GM21381 (cell line): ENCODE data around the gene EDNRA.

Experiments
- ATAC-seq: cut with Tn5 transposase; IDR thresholded peaks from one replicate; pipeline ENCODE4 v1.9.1; 2021; ENCODE audit warnings: mild to moderate bottlenecking, moderate library complexity; ENCODE audit not compliant: unreplicated experiment

Gene EDNRA

DNA sequence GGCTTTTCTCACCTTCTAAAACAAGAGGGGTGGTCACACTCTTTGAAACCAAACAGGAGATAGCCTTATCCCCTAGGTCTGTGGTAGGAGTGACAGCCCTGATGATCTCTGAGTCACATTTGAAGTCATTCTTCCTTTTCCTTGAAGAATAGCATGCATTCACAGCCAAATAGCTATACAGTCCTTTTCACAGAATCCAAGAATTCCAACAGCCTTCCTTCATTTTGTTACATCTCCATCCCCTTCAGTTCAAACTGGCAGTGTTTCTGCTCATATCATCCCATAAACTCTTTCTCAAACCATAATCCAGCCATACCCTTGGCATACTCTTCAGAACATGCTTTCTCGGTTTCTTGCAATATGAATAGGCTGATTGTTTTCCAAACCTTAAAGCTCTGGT is 103.0 kb downstream of the EDNRA start:
- ATAC-seq = no peak

DNA sequence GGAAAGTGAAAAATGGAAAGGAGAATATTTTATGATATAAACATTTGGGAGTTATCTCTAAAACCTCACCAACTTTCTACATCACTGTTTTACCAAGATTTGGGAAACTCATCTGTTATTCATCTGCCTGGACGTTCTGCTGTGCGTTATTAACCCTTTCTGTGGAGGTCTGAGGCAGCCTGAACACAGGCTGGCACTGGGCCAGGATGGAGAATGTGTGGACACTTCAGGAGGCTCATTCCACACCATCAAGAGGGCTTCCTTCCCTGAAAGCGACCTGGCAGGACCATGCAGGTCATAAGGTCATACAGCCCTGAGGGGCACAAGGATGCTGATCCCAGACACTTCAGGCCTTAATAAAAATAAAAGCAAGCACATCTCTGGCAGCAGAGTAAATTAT is 105.1 kb downstream of the EDNRA start:
- no peak for ATAC-seq

DNA sequence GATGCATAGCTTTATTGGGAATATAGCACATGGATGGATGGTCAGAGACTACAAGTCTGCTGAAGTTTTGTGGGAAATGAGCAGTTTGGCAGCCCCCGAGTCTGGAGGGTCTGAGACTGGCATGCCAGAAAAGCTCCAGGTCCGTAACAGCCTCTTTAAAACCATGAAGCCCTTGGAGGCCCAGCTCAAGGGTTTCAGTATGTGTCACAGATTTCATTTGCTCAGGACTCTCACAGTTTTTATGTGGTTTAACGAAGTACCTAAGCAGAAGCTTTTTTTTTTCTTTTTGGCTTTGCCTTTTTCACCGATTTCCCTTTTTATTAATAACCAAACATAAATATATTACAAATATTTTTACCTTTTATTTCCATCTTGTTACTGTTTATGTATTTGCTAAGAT is 105.7 kb downstream of the EDNRA start:
- ATAC-seq = peak; percentile 82

DNA sequence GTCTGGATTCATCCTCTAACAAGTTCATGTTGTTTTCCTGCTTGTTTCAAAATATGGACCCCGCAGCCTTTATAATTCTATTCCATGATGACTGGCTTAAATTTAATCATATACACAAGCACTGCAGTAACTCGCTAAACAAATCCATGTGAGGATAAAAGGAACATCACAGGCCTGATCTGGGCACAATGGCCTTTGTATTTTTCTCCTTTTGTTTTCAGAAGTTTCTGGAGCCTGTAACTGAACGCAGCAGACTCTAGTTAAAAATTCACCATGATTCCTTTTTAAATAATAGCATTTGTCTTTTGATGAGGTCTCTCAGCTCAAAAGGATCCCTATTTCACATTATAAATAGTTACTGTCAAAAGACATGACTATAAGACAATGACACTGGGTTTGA is 106.1 kb downstream of the EDNRA start:
- ATAC-seq = no peak

DNA sequence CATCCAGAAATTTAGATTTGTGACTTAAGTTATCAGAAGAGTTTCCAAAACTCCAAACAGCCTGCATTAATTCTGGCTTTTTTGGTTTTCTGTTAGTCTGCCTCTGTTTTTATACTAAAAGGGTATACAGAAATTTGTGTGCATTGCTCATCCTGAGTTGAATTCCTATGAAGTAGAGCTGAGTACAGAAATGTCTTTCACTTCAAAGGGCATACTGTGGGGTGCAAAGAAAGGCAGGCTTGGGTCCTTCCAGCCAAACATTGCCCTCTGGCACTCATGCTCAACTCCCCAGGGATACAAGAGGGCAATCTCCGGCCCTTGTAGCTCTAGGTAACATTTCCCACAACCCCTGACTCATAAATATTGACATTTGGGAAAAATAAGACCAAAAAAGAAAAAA is 108.7 kb downstream of the EDNRA start:
- no peak for ATAC-seq

DNA sequence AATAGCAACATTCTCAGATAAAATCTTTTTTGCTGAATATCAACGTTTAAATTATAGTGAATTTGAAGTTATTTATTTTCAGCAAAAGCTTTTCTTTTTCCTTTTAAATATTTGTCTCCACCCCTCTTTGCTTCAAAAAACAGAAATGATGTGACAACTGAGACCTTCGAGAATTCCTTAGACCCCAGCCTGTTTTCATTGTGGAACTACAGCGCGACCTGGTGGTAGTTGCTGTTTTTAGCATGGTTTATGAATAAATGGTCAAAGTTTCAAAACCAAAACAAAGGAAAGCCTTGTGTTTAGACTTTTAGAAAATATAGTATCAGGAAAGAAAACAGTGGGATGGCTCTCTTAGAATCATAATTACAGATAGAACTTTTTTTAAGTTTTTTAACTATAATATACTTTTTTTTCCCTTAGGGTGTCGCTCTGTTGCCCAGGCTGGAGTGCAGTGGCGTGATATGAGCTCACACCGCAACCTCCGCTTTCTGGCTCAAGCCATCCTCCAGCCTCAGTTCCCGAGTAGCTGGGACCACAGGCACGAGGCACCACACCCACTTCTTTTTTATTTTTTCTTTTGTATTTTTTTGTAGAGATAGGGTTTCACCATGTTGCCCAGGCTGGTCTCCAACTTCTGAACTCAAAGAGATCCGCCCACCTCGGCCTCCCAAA is 109.5 kb downstream of the EDNRA start:
- ATAC-seq = peak; percentile 54

DNA sequence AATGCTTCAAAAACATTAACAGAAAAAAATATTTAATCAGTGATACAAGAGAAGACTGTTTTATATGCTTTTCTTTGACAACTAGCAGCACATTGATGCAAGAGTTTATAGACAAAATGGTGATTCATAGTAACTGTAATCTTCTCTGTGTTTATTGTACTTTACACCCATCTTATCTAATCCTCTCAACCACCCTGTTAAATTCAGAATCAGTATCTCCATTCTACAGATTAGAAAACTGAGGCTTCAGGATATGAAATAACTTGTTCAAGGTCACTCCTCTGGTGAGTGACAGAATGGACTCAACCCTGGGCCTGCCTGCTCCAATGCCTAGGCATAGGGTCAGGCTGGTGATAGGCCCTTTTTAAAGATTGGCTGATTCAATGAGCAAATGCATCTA is 110.2 kb downstream of the EDNRA start:
- no peak for ATAC-seq

DNA sequence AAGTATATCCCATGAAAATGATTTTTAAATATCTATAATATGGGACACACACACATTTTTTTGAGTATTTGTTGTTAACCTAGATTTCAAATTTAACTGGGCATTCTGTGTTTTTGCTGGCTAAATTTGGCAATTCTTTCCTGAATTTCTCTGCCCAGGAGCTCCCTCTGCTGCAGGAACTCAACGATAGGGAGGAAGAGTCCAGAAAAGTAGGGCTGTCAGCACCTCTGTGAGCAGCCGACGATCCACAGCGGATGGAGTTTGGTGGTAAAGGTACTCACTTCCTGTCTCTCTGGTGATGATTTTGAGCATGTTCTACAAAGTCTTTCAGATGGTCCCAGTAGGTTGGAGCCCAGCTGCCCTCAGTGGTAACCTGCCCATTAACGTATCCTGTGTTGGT is 113.2 kb downstream of the EDNRA start:
- no peak for ATAC-seq
